Sciatic nerve (tissue), 2 donors: ENCODE data around the gene ZNF778. TPM values are rescaled to one million over a fixed set of nuclear protein-coding genes. Genes with fewer than 3 reads are reported as not detected.
A peak's percentile ranks its signal among the peaks of the same experiment; 100 is the strongest.
"Not testable (repeated sequence)": the region's sequence is repeated elsewhere in the genome, so short reads cannot be mapped to it uniquely, and the experiment has no call there.

ENCODE experiments used
- ATAC-seq: fragments of 200-7000 bp; cut with Tn5 transposase; one replicate; pipeline ENCODE4 v1.9.1; 2020; ENCODE audit warnings: mild to moderate bottlenecking, moderate library complexity
- DNase-seq: peaks from one replicate; pipeline ENCODE4 v3.0.0-alpha.2; 2020; ENCODE audit warnings: low spot score
- intact Hi-C: fragments of 100-400 bp; cut with DNase I; formaldehyde crosslinking; loops from one replicate; pipeline ENCODE4 v1.14.2; 2022
- total RNA-seq: library from RNA; stranded (reverse); fragmentation: NEBNext Ultra II Directional; extraction: Animal tissue kit (Norgen Biotek cat#: 25700); gene quantifications from one replicate; pipeline ENCODE4 v1.2.1, GENCODE V29; 2021
- donor health status: DM: no; HTN: no; CAD: no.
- donor health status: DM: no; HTN: no; CAD: no.

The ZNF778 gene
- total RNA-seq, 1 donor from 2014 or later = 9.8 TPM

- no peak for DNase-seq
- intact Hi-C loops = no loop called here
- no peak for ATAC-seq
These were observed 26.2 kb downstream of the ZNF778 start for GRCh38 chr16:89243664-89244063.

- intact Hi-C loops = not testable (repeated sequence)
These were observed 26.8 kb downstream of the ZNF778 start for GRCh38 chr16:89244264-89244663.

GRCh38 chr16:89244754-89245153 is 27.3 kb downstream of the ZNF778 start:
- ATAC-seq (no peak), DNase-seq (no peak)
- intact Hi-C loops = no loop called here

More at GRCh38 chr16:89244264-89244663, 26.8 kb downstream of the ZNF778 start:
- not testable (repeated sequence) for DNase-seq, ATAC-seq

GRCh38 chr16:89246383-89246902 is 28.9 kb downstream of the ZNF778 start:
- DNase-seq (no peak), ATAC-seq (no peak)
- intact Hi-C loops = no loop called here

GRCh38 chr16:89246903-89247733 is 29.6 kb downstream of the ZNF778 start:
- intact Hi-C loops = no loop called here
- DNase-seq (peak; percentile 96), ATAC-seq (peak; percentile 98)

DNA sequence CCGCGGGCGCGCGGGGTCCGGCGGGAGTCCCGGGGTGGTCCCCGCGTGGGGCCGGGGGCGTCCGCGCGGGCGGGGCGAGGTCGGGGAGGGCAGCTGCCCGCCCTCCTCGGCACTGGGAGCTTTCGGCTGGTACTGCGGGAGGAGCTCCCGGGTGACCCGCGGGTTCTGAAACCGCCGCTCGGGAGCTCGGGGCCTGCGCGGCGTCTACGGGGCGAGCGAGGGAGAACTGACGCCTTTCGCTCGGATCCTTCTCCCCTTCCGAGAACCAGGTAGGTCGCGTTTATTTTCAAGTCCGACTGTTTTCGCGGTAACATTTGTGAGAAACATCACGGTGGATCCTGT is 30.2 kb downstream of the ZNF778 start:
- intact Hi-C loops = not testable (repeated sequence)
- peak; percentile 18 for ATAC-seq

GRCh38 chr16:89248196-89248982 is 30.9 kb downstream of the ZNF778 start:
- DNase-seq (no peak), ATAC-seq (no peak)
- intact Hi-C loops = no loop called here

More for the DNA sequence above, 30.2 kb downstream of the ZNF778 start:
- DNase-seq = not testable (repeated sequence)

DNA sequence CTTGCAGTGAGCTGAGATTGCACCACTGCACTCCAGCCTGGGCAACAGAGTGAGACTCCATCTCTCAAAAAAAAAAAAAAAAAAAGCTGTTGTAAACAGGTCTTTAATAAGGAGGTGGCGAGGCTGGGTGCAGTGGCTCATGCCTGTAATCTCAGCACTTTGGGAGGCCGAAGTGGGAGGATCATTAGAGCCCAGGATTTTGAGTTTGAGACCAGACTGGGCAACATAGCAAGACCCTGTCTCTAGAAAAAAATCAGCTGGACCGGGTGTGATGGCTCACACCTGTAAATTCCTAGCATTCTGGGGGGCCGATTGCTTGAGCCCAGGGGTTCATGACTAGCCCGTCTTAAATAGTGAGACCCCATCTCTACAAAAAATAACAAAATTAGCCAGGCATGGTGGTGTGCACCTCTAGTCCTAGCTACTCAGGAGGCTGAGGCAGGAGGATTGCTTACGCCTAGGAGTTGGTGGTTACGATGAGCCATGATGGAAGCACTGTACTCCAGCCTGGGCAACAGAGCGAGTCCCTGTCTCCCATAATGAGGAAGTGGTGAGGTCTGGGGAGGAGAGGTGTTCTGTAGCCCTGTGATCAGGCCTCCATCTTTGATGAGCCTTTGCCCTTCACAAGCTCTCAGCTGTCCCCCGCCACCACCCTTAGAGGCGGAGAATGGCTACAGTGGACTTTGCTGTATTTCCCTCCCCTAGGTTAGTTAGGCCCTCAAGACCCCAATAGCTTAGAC is 36.2 kb downstream of the ZNF778 start:
- DNase-seq (no peak), ATAC-seq (no peak)
- intact Hi-C loops = no loop called here

DNA sequence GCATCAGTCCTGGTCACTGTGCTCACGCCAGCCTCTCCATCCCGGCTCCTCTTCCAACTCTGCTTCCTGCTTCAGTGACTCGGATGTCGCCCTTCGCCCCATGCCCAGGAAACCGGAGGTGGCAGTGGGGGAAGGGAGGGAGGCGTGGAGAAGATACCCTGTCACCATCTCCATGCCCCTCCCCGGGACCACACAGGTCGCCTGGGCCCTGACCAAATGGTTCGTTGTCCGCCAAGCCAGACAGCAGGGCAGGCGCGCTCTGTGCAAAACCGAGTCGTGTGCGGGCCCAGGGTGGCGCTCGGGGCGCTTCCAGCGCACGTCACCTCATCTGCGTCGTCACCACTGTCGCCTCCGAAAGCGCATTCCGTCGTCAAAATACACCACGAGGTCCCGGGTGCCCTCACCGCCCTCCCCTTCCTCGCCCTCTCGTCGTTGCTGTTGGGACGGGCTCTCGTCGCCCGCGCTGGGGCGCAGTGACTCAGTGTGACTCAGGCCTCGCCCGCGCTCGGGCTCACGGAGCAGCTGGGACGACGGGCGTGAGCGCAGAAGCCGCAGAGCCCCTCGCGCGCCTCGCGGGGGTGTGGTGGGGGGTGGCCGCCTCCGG is 39.2 kb downstream of the ZNF778 start:
- DNase-seq (no peak), ATAC-seq (peak; percentile 73)
- intact Hi-C loops = no loop called here

- no peak for DNase-seq
- ATAC-seq = peak; percentile 21
- intact Hi-C loops = no loop called here
These were observed 39.8 kb downstream of the ZNF778 start for GRCh38 chr16:89257281-89257731.

GRCh38 chr16:89257757-89258465 is 40.4 kb downstream of the ZNF778 start:
- DNase-seq (no peak), ATAC-seq (no peak)
- intact Hi-C loops = no loop called here

DNA sequence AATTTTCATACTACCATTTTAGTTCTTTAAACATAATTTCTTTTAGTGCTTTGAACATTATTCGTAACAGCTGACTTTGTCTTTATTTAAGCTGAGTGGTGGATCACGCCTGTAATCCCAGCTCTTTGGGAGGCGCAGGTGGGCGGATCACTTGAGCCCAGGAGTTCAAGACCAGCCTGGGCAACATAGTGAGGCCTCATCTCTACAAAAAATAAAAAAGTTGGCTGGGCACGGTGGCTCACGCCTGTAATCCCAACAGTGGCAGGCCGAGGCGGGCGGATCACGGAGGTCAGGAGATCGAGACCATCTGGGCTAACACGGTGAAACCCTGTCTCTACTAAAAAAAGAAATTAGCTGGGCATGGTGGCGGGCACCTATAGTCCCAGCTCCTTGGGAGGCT is 42.4 kb downstream of the ZNF778 start:
- ATAC-seq, intact Hi-C loops, DNase-seq: not testable (repeated sequence)

- DNase-seq (no peak), ATAC-seq (peak; percentile 23)
- intact Hi-C loops = no loop called here
These were observed 44.4 kb downstream of the ZNF778 start for GRCh38 chr16:89261691-89262563.

DNA sequence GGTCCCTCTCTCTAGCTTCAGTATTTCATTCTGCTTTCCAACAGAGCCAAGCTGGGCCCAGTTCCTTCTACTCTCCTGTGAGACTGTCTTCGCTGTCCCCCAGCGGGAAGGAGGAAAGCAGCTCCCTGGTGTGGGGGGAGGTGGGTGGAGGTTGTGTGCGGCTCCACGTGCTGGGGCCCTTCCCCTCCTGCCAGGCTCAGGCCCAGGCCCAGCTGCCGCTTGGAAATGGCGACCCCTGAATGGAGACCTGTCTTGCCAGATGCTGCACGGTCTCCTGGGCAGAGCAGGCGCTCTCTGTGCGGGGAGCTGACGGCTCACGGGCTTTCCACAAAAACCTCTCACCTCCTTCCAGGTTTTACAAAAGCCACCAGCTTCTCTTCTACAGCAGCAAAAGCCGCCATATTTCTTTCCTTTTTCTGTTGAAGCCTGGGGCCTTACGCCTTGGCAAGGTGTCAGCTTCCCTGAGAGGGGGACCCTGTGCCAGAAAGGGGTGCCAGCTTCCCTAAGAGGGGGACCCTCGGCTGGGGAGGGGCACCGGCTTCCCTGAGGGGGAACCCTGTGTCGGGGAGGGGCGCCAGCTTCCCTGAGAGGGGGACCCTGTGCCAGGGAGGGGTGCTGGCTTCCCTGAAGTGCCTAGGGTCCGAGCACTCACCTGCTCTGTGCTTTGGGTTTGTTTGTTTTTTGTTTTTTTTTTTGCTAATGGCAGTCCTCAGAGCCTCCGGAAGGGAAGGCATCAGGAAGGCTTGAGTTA is 47.5 kb downstream of the ZNF778 start:
- ATAC-seq (no peak), DNase-seq (no peak)
- intact Hi-C loops = no loop called here

DNA sequence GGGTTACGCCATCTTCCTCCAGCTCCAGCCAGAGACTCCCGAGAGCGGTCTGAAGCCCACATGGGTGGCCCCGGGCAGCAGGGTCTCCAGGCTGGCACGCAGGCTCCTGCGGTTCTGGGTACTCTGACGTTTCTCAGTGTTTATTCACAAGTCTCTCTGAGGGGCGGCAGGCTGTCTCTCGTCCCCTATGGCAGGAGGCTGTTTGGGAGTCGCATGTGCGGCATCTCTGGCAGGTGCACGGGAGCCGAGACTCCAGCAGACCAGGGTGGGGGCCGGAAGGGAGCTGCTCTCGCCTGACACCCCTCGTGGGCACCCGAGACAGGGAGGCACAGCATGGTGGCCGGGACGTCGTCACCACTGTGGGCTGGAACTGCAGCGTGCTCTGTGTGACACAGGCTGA is 48.1 kb downstream of the ZNF778 start:
- ATAC-seq (no peak), DNase-seq (peak; percentile 52)
- intact Hi-C loops = no loop called here

- DNase-seq = peak; percentile 53
- no peak for ATAC-seq
- intact Hi-C loops = no loop called here
These were observed 49.1 kb downstream of the ZNF778 start for GRCh38 chr16:89266521-89267134.
